Activated naive CD4-positive, alpha-beta T cell treated with anti-CD3 and anti-CD28 coated beads for 36 hours (primary cell): ENCODE results near the gene TUBB1. TPM values are rescaled to one million over a fixed set of nuclear protein-coding genes. Genes with fewer than 3 reads are reported as not detected.

Source experiments
- CTCF ChIA-PET: fragments of 350-600 bp; sonication (Branson Sonifier 250); formaldehyde crosslinking; loops from one replicate; lab custom pipeline; 2021; ENCODE audit warnings: antibody characterized with exemption; lab: Charles Lee
- DNase-seq: peaks from one replicate; pipeline ENCODE4 v3.0.0-alpha.2; 2020
- H3K27ac Mint-ChIP-seq: one replicate; pipeline ENCODE4 v1.8.0; 2021; ENCODE audit warnings: mild to moderate bottlenecking, mixed read lengths
- H3K27me3 Mint-ChIP-seq: one replicate; pipeline ENCODE4 v1.8.0; 2021; ENCODE audit warnings: low read depth, mixed read lengths
- H3K36me3 Mint-ChIP-seq: one replicate; pipeline ENCODE4 v1.8.0; 2021; ENCODE audit warnings: low read depth, mixed read lengths
- H3K4me1 Mint-ChIP-seq: one replicate; pipeline ENCODE4 v1.8.0; 2021; ENCODE audit warnings: low read depth, mixed read lengths
- H3K4me3 Mint-ChIP-seq: one replicate; pipeline ENCODE4 v1.8.0; 2021; ENCODE audit warnings: mild to moderate bottlenecking, moderate library complexity, mixed read lengths
- H3K9me3 Mint-ChIP-seq: one replicate; pipeline ENCODE4 v1.8.0; 2021; ENCODE audit warnings: mixed read lengths
- intact Hi-C: fragments of 100-400 bp; cut with micrococcal nuclease; formaldehyde crosslinking; loops from one replicate; pipeline ENCODE4 v1.15.1; 2023
- total RNA-seq, 2 experiments: library from RNA; stranded (reverse); gene quantifications; one replicate each; pipeline ENCODE4 v1.2.3, GENCODE V29; 2021

TUBB1 gene
- total RNA-seq, 2 experiments from 2014 or later, result not detected

DNA sequence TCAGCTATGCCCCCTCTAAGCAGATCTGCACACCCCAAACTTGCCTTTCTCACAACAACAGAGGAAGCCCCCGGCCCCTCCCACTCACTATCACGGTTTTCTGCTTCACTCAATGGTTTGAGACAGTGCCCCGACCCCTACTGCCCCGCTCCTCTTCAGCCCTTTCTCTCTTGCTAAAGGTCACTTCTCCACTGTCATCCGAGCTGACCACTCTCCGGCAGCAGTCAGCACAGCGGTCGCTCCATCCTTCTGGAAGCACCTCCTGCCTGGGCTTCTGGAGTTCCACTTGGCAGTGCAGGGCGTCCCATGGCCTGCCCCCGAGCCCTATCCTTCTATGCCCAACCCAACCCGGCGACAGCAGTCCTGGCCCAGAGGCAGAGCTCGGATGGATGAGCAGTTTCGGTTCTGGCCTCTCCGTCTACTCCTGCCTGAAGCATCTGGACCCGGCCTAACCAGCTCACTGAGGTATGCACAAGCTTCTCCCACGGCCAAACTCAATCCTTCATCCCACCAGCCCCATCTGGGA, 16.3 kb upstream of the TUBB1 start:
- no peak overlapping the region for H3K27ac Mint-ChIP-seq
- intact Hi-C loops, result no loop called here
- no peaks in the 10 kb centered on the region for H3K27me3 Mint-ChIP-seq
- H3K36me3 Mint-ChIP-seq, result peaks cover 4% of the 10 kb centered on the region
- CTCF ChIA-PET, result no interaction called here
- H3K4me3 Mint-ChIP-seq, result no peak overlapping the region
- H3K9me3 Mint-ChIP-seq, result no peaks in the 10 kb centered on the region
- H3K4me1 Mint-ChIP-seq, result peaks cover 25% of the 10 kb centered on the region
- no peak for DNase-seq

DNA sequence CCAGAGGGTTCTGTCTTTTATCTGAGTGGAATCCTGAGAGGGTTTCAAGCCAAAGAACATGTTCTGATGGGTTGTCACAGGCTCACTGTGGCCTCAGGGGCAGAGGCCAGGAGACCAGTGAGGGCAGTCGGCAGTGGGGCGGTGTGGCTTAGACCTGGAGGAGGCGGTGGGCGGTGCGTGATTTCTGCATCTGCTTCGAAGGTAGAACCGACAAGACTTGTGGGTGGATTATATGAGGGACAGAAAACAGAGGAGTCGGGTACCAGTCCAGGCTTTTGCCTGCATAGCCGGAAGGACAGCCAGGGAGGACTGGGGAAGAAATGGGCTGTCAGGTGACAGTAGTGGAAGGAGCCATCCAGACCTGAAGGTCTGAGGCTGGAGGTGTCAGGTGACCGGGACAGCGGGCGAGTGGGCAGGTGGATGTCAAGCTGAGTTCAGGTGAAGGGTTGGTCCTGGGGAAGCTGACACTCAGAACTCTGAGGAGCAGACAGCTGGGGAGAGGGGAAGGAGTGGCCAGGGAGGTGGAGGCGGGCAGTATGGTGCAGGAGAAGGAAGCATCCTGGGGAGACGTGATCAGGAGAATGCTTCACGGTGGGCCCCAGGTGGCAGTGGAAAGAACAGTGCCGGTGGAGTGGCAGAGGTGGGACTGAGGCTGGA, 15.3 kb upstream of the TUBB1 start:
- Mint-ChIP-seq H3K4me1 (peaks cover 25% of the 10 kb centered on the region), H3K27me3 (no peaks in the 10 kb centered on the region), H3K27ac (no peak overlapping the region), H3K36me3 (peaks cover 2% of the 10 kb centered on the region), H3K9me3 (no peaks in the 10 kb centered on the region), H3K4me3 (peak overlapping the region; percentile 8)
- DNase-seq, result no peak
- intact Hi-C loops, result loop anchor here (2.0 kb wide), 1 partner anchor 23 kb away; the partner anchor contains the start of gene NELFCD
- CTCF ChIA-PET, result no interaction called here

DNA sequence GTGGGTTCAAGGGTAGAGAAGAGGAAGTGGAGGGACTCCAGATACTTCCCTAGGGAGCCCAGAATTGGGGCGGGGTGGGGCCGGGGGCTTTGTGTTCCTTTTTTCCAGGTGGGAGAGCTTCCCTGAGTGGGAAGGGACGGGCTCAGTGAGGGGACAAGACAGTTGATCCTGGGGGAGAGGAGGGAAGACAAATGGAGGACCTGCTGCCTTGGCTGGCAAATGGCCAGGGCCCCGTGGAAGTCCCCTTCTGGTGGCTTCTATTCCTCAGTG, 14.8 kb upstream of the TUBB1 start:
- Mint-ChIP-seq H3K4me3 (peak overlapping the region; percentile 73), H3K4me1 (peaks cover 25% of the 10 kb centered on the region), H3K36me3 (peaks cover 2% of the 10 kb centered on the region), H3K27ac (peak overlapping the region; percentile 22), H3K27me3 (no peaks in the 10 kb centered on the region), H3K9me3 (no peaks in the 10 kb centered on the region)
- peak; percentile 80 for DNase-seq
- CTCF ChIA-PET, result no interaction called here
- intact Hi-C loops, result loop anchor here (2.0 kb wide), 1 partner anchor 24 kb away; the partner anchor contains the start of gene NELFCD

DNA sequence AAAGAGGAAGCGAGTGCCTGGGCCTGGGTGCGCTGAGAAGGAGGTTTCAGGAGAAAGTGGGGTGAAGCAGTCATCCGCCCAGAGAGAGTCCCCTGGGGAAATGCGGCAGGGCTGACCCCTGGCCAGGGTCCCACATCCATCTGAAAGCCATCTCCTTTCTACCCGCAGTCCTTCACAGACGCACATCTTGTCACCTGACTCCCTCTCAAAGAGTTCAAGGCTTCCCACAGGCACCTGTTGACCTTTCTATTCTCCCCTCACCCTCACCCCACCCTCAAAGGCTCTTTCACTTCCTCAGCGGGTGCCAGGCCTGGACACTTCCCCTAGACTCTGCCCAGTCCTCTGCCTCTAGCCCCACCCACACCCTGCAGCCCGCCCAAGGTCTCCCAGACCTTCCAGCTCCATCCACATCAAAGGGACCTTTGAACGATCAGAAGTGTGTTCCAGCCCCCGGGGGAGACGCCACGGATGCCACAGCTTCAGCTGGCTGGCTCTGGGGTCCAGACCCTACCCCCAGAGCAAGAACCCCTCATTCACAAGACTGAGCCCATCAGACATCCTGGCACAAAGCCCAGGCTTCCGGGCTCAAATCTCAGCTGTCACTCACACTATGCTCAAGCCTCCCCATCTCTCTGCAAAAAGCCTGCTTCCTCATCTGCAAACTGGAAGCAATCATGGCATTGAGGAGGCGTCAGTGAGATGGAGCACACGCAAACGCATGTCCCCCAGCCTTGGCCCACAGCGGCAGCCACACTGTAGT, 14.3 kb upstream of the TUBB1 start:
- Mint-ChIP-seq H3K4me1 (peaks cover 25% of the 10 kb centered on the region), H3K27me3 (no peaks in the 10 kb centered on the region), H3K4me3 (peak overlapping the region; percentile 73), H3K36me3 (peaks cover 2% of the 10 kb centered on the region), H3K27ac (peak overlapping the region; percentile 78), H3K9me3 (no peaks in the 10 kb centered on the region)
- CTCF ChIA-PET, result no interaction called here
- peak; percentile 68 for DNase-seq
- intact Hi-C loops, result loop anchor here (2.0 kb wide), 1 partner anchor 24 kb away; the partner anchor contains the start of gene NELFCD

DNA sequence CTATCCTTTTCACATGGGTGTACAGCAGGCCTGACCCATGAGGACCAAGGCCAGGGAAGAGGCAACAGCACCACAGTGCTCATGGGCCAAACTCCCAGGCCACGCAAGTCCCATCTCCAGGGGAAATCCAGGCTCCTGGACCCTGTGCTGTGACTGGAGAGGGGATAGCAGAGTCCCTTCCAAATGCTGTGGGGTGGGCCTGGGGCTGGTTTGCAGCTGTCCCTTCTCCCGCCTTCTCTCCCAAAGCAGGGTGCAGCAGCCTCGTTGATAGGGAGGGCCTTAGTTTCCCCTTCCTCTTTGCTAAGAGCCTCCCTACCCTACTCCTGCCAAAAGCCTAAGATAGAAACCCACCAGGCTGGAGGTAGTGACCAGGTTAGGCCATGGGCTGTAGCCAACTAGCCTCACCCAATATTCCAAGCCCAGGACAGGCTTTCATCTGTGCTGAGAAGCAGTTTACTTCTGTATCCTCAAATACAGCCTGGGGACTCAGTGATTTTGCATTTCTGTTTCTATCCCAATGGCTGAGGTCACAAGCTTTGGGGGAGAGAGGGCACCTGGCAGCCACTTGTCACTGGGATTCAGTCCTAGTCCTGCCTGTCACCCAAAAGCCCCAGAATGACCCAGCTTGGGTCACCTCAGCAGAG, 13.6 kb upstream of the TUBB1 start:
- Mint-ChIP-seq H3K4me1 (peaks cover 25% of the 10 kb centered on the region), H3K27me3 (no peaks in the 10 kb centered on the region), H3K27ac (no peak overlapping the region), H3K9me3 (no peaks in the 10 kb centered on the region), H3K36me3 (peaks cover 2% of the 10 kb centered on the region), H3K4me3 (peak overlapping the region; percentile 73)
- no peak for DNase-seq
- CTCF ChIA-PET, result no interaction called here
- intact Hi-C loops, result loop anchor here (2.0 kb wide), 1 partner anchor 25 kb away; the partner anchor contains the start of gene NELFCD

- CTCF ChIA-PET, result no interaction called here
- H3K36me3 Mint-ChIP-seq, result peaks cover 2% of the 10 kb centered on the region
- peaks cover 26% of the 10 kb centered on the region for H3K4me1 Mint-ChIP-seq
- intact Hi-C loops, result no loop called here
- H3K9me3 Mint-ChIP-seq, result no peaks in the 10 kb centered on the region
- no peak overlapping the region for H3K27ac Mint-ChIP-seq
- no peaks in the 10 kb centered on the region for H3K27me3 Mint-ChIP-seq
- H3K4me3 Mint-ChIP-seq, result peak overlapping the region; percentile 73
- DNase-seq, result no peak
Measured at GRCh38 chr20:59006167-59006863, 12.9 kb upstream of the TUBB1 start.

DNA sequence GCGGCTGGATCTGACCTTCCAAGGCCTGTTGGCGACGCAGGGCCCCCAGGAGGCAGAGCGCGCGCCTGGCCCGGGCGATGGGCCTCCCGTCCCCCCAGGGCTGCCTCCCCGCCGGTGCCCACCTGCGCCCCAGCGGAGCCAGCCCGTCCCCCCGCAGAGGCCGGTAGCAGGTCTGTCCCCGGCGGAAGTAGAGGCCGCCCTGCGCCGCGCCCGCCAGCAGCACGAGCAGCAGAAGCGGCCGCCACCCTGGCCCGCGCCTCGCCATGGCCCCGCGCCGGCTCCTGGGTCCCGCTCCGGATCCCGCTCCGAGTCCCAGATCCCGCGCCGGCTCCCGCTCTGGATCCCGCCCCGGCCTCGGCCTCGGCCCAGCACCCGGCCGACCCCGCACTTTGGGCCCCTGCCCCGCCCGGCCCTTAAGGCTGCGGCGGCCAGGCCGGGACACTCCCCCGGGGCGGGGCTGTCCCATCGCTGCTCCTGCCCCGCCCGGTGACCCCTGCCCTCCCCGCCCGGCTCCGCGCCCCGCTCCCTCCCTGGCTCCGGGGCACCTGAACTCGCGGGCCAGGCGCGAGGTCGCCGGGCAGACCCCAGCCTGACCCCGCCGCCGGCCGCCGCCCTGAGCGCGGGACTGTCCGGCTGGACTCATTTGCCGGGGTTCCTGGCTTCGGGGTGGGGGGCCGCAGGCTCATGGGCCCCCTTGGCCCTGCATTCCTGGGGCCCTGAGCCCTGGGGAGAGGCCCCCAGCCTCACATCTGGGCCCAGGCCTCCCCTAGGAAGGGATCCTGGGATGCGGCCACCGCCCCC, 12.2 kb upstream of the TUBB1 start, which contains the start of gene CTSZ:
Gene CTSZ, minus strand, starts transcription at position 391 of the 801 bp plus-strand sequence. Its CDS starts 126 bp downstream, at position 265.
- intact Hi-C loops, result loop anchor here (1.0 kb wide), 1 partner anchor 25 kb away; the partner anchor contains the start of gene ATP5F1E
- no peak within 1 kb of the TSS for H3K27ac Mint-ChIP-seq
- H3K4me3 Mint-ChIP-seq, result peak within 1 kb of the TSS; percentile 73
- CTCF ChIA-PET, result no interaction called here
- no peaks in the 10 kb centered on the region for H3K27me3 Mint-ChIP-seq
- H3K36me3 Mint-ChIP-seq, result no peaks in the 10 kb centered on the region
- H3K4me1 Mint-ChIP-seq, result peaks cover 31% of the 10 kb centered on the region
- H3K9me3 Mint-ChIP-seq, result no peaks in the 10 kb centered on the region
- peak; percentile 43 for DNase-seq

DNA sequence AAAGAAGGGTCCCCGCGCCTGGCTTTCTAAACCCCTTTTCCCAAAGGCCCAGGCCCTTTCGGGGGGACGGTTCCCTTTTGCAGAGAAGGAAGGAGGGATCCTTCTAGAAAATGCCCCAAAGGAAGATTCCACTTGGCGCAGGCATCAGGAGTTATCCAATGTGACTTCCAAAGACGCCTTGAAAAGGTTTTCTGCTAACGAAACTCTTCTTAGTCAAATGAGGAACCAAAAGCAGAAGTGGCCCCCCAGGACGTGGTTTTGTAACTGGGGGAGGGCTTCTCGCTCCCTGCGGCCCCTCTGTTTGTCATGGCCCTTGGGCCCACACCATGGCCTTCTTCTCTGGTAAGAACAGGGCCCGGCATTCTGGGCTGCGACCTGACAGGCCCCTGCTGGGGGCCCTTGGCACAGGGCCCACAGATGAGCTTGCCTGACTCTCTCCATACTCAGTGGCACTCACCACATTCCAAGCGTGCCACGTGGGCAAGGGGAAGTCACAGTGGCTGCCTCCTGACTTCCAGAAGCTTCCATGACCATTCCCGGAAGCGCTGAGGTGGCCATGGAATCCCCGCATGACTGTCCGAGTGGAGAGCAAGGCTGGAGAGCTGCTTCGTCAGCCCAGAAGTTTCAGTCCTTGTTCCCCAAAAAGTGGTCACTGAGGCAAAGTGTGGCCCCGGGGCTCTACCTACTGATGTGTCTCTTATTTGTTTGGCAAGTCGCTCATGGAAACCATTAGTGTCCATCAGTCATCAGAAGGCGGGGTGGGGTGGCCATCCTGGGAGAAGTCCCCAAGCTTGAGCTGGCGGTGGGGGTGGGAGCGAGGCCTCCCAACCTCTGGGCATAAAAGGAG, 11.3 kb upstream of the TUBB1 start:
- Mint-ChIP-seq H3K27me3 (no peaks in the 10 kb centered on the region), H3K4me3 (peak overlapping the region; percentile 69), H3K9me3 (no peaks in the 10 kb centered on the region), H3K36me3 (no peaks in the 10 kb centered on the region), H3K27ac (no peak overlapping the region), H3K4me1 (peaks cover 31% of the 10 kb centered on the region)
- CTCF ChIA-PET, result no interaction called here
- no peak for DNase-seq
- intact Hi-C loops, result loop anchor here (1.0 kb wide), 1 partner anchor 24 kb away; the partner anchor contains the start of gene ATP5F1E

DNA sequence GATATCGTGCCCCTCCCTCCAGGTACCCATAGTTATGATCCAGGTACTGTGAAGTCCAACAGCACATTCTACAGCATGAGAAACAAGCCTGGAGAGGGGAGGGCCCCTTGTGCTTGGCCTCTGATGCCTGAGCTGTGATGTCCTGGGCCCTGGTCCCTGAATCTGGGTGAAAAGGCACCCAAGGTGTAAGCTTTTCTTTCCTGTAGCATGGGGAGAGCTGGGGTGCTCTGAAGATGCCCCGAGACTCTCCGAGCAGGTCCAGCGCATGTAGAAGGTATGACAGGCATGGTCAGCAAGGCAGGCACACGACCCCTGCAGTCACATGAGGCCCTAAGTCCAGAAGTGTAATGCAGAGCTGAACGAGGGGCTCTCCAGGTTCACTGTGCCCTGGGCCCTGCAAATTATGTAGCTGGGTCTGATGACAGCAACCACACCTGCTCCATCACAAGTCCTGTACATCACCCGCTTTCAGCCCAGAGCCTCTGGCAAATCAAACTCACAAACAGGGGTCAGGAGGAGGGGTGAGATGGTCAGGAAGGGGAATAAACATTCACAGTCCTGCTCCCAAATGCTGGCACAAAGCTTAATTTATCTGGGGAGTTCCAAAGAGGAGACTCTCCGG, 10.4 kb upstream of the TUBB1 start:
- H3K27me3 Mint-ChIP-seq, result no peaks in the 10 kb centered on the region
- no peak for DNase-seq
- H3K4me1 Mint-ChIP-seq, result peaks cover 36% of the 10 kb centered on the region
- no peaks in the 10 kb centered on the region for H3K36me3 Mint-ChIP-seq
- no peaks in the 10 kb centered on the region for H3K9me3 Mint-ChIP-seq
- intact Hi-C loops, result no loop called here
- no peak overlapping the region for H3K27ac Mint-ChIP-seq
- CTCF ChIA-PET, result interaction anchor here (1.6 kb wide), 1 partner anchor 27 kb away, joined by 6 read pairs; the partner anchor contains the start of gene NELFCD
- H3K4me3 Mint-ChIP-seq, result no peak overlapping the region

DNA sequence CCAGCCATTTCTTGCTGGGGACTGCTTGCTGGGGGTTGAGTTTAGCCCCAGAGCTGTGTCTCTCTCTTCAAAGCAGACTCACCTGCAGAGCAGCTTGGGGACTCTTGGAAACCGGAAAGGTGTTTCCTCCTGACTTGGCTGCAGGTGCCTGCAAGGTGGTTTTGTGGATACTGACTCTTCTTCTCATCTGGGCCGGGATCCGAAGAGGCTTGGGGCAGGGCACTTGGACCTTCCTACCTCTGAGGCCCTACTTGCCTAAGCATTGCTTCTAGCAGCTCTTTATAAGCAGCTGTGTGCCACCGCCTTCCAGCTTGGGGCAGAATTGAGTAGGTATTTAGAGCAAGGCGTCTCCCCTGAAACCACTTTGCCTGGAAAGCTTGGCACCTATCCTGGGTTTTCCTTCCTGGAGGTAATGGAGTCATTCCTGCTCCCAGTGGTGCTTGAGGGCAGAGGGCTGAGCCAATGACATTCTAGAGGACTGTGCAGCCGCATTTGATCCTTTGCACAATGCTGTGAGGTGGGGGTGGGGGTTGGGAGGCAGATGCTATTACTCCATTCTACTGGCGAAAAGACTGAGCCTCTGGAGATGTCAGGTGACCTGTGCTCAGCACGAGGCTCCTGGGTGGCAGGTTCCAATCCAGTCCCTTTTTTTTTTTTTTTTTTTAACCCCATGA, 8.8 kb upstream of the TUBB1 start:
- intact Hi-C loops, result no loop called here
- no peaks in the 10 kb centered on the region for H3K9me3 Mint-ChIP-seq
- CTCF ChIA-PET, result interaction anchor here (0.7 to 1.6 kb wide), 2 partner anchors 29 to 103 kb away, joined by 3 to 6 read pairs; partner anchors contain the start of gene NELFCD
- no peak overlapping the region for H3K27ac Mint-ChIP-seq
- H3K27me3 Mint-ChIP-seq, result no peaks in the 10 kb centered on the region
- peaks cover 31% of the 10 kb centered on the region for H3K4me1 Mint-ChIP-seq
- no peaks in the 10 kb centered on the region for H3K36me3 Mint-ChIP-seq
- no peak for DNase-seq
- H3K4me3 Mint-ChIP-seq, result no peak overlapping the region
